Neural cell (in vitro differentiated cells): ENCODE results near the gene MSI2.

ENCODE experiments used
- CTCF ChIP-seq: fragments of 450-650 bp; IDR thresholded peaks from 2 replicates; pipeline ENCODE4 v1.5.1; 2014; ENCODE audit warnings: antibody characterized with exemption, mild to moderate bottlenecking, moderate library complexity; ENCODE audit not compliant: poor library complexity, severe bottlenecking
- POLR2AphosphoS5 ChIP-seq: IDR thresholded peaks from 2 replicates; pipeline ENCODE4 v1.6.1; 2012
- TF ChIP-seq, protein P1 (sequence below): IDR thresholded peaks from 2 replicates; pipeline ENCODE4 v1.6.1; 2012; ENCODE audit warnings: borderline replicate concordance

GRCh38 chr17:57580055-57580739, 323.9 kb downstream of the MSI2 start:
- no peak for TF ChIP-seq CTCF
- TF ChIP-seq POLR2AphosphoS5 = no peak
- TF ChIP-seq, protein P1, sequence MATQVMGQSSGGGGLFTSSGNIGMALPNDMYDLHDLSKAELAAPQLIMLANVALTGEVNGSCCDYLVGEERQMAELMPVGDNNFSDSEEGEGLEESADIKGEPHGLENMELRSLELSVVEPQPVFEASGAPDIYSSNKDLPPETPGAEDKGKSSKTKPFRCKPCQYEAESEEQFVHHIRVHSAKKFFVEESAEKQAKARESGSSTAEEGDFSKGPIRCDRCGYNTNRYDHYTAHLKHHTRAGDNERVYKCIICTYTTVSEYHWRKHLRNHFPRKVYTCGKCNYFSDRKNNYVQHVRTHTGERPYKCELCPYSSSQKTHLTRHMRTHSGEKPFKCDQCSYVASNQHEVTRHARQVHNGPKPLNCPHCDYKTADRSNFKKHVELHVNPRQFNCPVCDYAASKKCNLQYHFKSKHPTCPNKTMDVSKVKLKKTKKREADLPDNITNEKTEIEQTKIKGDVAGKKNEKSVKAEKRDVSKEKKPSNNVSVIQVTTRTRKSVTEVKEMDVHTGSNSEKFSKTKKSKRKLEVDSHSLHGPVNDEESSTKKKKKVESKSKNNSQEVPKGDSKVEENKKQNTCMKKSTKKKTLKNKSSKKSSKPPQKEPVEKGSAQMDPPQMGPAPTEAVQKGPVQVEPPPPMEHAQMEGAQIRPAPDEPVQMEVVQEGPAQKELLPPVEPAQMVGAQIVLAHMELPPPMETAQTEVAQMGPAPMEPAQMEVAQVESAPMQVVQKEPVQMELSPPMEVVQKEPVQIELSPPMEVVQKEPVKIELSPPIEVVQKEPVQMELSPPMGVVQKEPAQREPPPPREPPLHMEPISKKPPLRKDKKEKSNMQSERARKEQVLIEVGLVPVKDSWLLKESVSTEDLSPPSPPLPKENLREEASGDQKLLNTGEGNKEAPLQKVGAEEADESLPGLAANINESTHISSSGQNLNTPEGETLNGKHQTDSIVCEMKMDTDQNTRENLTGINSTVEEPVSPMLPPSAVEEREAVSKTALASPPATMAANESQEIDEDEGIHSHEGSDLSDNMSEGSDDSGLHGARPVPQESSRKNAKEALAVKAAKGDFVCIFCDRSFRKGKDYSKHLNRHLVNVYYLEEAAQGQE = no peak
